ENCODE results near the gene ALX4.
A peak's percentile ranks its signal among the peaks of the same experiment; 100 is the strongest.

Gene ALX4

GRCh38 chr11:44309478-44310205 lies at the start of gene ALX4:
ALX4 (minus strand) TSS chr11:44310139; CDS start chr11:44310062, 77 bp downstream.
- Histone ChIP-seq H3K27me3 (ENCODE audit: low read depth) (peaks cover 66% of the 10 kb centered on the region), H3K36me3 (replicated peaks) (no peaks in the 10 kb centered on the region), H3K4me3 (peak within 1 kb of the TSS; percentile 40), H3K4me1 (no peaks in the 10 kb centered on the region; the same call in 1 of the 2 replicates), H3K9me3 (no peaks in the 10 kb centered on the region)
- peak; percentile 60 to 74 for DNase-seq (ENCODE audit: low spot score in 2 of 2)
- in situ Hi-C loops (cut with MboI; ENCODE audit: low sequenced_read_pairs) = no loop called here

GRCh38 chr11:44359162-44359561 lies 49.2 kb upstream of the ALX4 start:
- Histone ChIP-seq H3K27me3 (ENCODE audit: low read depth) (peaks cover 10% of the 10 kb centered on the region), H3K4me1 (no peaks in the 10 kb centered on the region), H3K4me3 (no peak overlapping the region), H3K9me3 (no peaks in the 10 kb centered on the region), H3K36me3 (replicated peaks) (no peaks in the 10 kb centered on the region)
- in situ Hi-C loops (cut with MboI; ENCODE audit: low sequenced_read_pairs) = no loop called here
- DNase-seq (ENCODE audit: low spot score in 2 of 2) = no peak

- in situ Hi-C loops (cut with MboI; ENCODE audit: low sequenced_read_pairs) = no loop called here
- no peak for DNase-seq (ENCODE audit: low spot score in 2 of 2)
- Histone ChIP-seq H3K27me3 (ENCODE audit: low read depth) (peaks cover 10% of the 10 kb centered on the region), H3K9me3 (no peaks in the 10 kb centered on the region), H3K4me3 (no peak overlapping the region), H3K4me1 (no peaks in the 10 kb centered on the region), H3K36me3 (replicated peaks) (no peaks in the 10 kb centered on the region)
Measured at GRCh38 chr11:44358713-44359112, 48.8 kb upstream of the ALX4 start.

GRCh38 chr11:44357711-44358110 lies 47.8 kb upstream of the ALX4 start:
- Histone ChIP-seq H3K4me3 (no peak overlapping the region), H3K4me1 (no peaks in the 10 kb centered on the region), H3K36me3 (replicated peaks) (no peaks in the 10 kb centered on the region), H3K27me3 (ENCODE audit: low read depth) (peaks cover 10% of the 10 kb centered on the region), H3K9me3 (no peaks in the 10 kb centered on the region)
- no peak for DNase-seq (ENCODE audit: low spot score in 2 of 2)
- in situ Hi-C loops (cut with MboI; ENCODE audit: low sequenced_read_pairs) = no loop called here

DNA sequence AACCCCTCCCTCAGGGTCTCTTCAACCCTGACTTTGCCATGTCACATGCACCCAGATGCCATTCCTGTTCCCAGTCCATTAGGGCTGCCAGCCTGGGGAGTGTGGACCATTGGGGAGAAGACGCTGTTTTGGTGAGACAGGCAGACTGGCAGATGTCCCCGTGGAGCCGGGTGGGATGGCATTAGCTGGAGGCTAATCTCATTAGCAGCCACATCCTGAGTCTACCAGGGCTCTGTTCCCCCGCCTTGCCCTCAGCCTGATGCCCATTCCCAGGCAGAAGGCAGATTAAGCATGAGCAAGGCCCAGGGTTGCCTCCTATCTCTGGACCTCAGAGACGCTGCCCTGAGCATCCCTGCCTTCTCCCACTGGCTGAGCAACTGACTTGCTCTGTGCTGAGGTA lies 46.4 kb upstream of the ALX4 start:
- no peaks in the 10 kb centered on the region for H3K36me3 ChIP-seq (replicated peaks)
- no peak for DNase-seq (ENCODE audit: low spot score in 2 of 2)
- H3K4me3 ChIP-seq = no peak overlapping the region
- no peaks in the 10 kb centered on the region for H3K9me3 ChIP-seq
- in situ Hi-C loops (cut with MboI; ENCODE audit: low sequenced_read_pairs) = no loop called here
- peaks cover 10% of the 10 kb centered on the region for H3K27me3 ChIP-seq (ENCODE audit: low read depth)
- no peaks in the 10 kb centered on the region for H3K4me1 ChIP-seq

- in situ Hi-C loops (cut with MboI; ENCODE audit: low sequenced_read_pairs) = no loop called here
- Histone ChIP-seq H3K4me1 (no peaks in the 10 kb centered on the region), H3K27me3 (ENCODE audit: low read depth) (no peaks in the 10 kb centered on the region), H3K36me3 (replicated peaks) (no peaks in the 10 kb centered on the region), H3K4me3 (no peak overlapping the region), H3K9me3 (no peaks in the 10 kb centered on the region)
- DNase-seq (ENCODE audit: low spot score in 2 of 2) = no peak
Measured at GRCh38 chr11:44351898-44352498, 42.1 kb upstream of the ALX4 start.

DNA sequence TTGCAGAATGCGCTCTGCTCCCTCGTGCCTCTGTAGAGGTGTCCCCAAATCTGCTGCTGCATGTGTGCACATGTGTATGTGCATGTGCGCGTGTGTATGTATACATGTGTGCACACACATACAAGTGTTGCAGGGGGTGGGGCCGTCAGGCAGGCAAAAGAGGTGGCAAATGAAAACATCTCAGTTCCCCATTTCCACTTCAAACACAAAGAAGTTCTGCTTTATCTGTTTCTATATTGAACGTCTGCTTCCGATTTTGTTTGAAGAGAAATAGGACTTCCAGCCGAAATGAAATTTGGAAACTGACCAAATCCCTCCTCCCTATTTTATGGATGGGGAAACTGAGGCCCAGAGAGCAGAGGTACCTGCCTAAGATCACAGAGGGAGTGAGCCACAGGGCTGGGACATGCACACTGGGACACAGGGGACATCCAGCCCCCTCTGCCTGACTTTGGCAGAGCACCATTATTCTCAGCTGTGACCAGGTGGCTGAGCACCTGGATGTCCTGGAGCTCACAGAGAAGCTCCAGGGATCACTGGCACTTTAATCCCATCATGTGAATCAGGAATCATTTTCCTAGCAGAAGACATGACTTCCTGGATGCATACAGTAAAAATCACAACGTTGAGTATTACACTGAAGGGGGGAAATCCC lies 41.2 kb upstream of the ALX4 start:
- Histone ChIP-seq H3K4me1 (no peaks in the 10 kb centered on the region), H3K9me3 (no peaks in the 10 kb centered on the region), H3K27me3 (ENCODE audit: low read depth) (no peaks in the 10 kb centered on the region), H3K4me3 (no peak overlapping the region), H3K36me3 (replicated peaks) (no peaks in the 10 kb centered on the region)
- DNase-seq (ENCODE audit: low spot score in 2 of 2) = no peak
- in situ Hi-C loops (cut with MboI; ENCODE audit: low sequenced_read_pairs) = no loop called here

GRCh38 chr11:44349328-44349727 lies 39.4 kb upstream of the ALX4 start:
- Histone ChIP-seq H3K4me1 (no peaks in the 10 kb centered on the region), H3K36me3 (replicated peaks) (no peaks in the 10 kb centered on the region), H3K4me3 (no peak overlapping the region), H3K27me3 (ENCODE audit: low read depth) (no peaks in the 10 kb centered on the region), H3K9me3 (no peaks in the 10 kb centered on the region)
- in situ Hi-C loops (cut with MboI; ENCODE audit: low sequenced_read_pairs) = no loop called here
- DNase-seq (ENCODE audit: low spot score in 2 of 2) = no peak

- Histone ChIP-seq H3K9me3 (no peaks in the 10 kb centered on the region), H3K4me3 (no peak overlapping the region), H3K27me3 (ENCODE audit: low read depth) (no peaks in the 10 kb centered on the region), H3K4me1 (no peaks in the 10 kb centered on the region), H3K36me3 (replicated peaks) (no peaks in the 10 kb centered on the region)
- in situ Hi-C loops (cut with MboI; ENCODE audit: low sequenced_read_pairs) = no loop called here
- no peak for DNase-seq (ENCODE audit: low spot score in 2 of 2)
Measured at GRCh38 chr11:44348721-44349120, 38.8 kb upstream of the ALX4 start.

DNA sequence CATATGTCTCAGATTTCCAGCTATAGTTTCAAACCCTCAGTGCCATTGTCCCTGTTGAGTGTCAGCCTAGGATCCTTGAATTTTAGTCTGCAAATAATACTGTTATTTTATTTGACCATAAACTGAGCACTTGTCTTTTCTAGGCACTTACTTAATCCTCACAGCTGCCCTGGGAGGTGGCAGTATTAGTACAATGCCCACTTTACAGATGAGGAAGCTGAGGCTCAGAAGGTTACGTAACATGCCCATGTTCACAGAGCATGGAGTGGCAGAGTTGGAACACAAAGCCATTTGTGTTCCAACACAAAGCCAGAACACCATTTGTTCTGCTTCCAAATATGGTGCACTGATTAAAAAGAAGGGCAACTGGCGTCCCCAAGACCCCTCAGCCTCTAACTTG lies 38.2 kb upstream of the ALX4 start:
- H3K27me3 ChIP-seq (ENCODE audit: low read depth) = no peaks in the 10 kb centered on the region
- in situ Hi-C loops (cut with MboI; ENCODE audit: low sequenced_read_pairs) = no loop called here
- H3K9me3 ChIP-seq = no peaks in the 10 kb centered on the region
- no peaks in the 10 kb centered on the region for H3K4me1 ChIP-seq
- no peak for DNase-seq (ENCODE audit: low spot score in 2 of 2)
- H3K36me3 ChIP-seq (replicated peaks) = no peaks in the 10 kb centered on the region
- H3K4me3 ChIP-seq = no peak overlapping the region

- no peak for DNase-seq (ENCODE audit: low spot score in 2 of 2)
- Histone ChIP-seq H3K9me3 (no peaks in the 10 kb centered on the region), H3K4me3 (no peak overlapping the region), H3K36me3 (replicated peaks) (no peaks in the 10 kb centered on the region), H3K4me1 (no peaks in the 10 kb centered on the region), H3K27me3 (ENCODE audit: low read depth) (no peaks in the 10 kb centered on the region)
- in situ Hi-C loops (cut with MboI; ENCODE audit: low sequenced_read_pairs) = no loop called here
Measured at GRCh38 chr11:44347538-44347937, 37.6 kb upstream of the ALX4 start.

- no peak overlapping the region for H3K4me3 ChIP-seq
- no peak for DNase-seq (ENCODE audit: low spot score in 2 of 2)
- in situ Hi-C loops (cut with MboI; ENCODE audit: low sequenced_read_pairs) = no loop called here
- no peaks in the 10 kb centered on the region for H3K9me3 ChIP-seq
- H3K36me3 ChIP-seq (replicated peaks) = no peaks in the 10 kb centered on the region
- H3K27me3 ChIP-seq (ENCODE audit: low read depth) = no peaks in the 10 kb centered on the region
- no peaks in the 10 kb centered on the region for H3K4me1 ChIP-seq
Measured at GRCh38 chr11:44346983-44347382, 37.0 kb upstream of the ALX4 start.

DNA sequence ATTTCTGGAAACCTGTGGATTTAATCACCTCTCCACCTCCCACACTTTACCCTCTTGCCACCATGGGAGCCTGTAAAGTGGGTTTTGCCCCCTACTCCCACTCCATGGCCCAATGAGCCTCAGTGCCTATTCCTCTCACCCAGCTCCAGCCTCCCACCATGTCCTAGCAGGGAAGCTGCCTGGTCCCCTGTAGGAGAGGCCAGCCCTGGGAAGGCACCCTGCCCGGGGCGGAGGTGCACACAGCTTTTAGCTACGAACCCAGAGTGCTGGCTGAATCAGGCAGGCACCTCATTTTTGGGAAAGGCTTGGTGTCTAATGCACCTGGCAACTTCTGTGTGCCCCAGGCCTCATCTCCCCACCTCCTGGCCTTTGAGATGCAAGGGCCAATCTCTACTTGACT lies 35.8 kb upstream of the ALX4 start:
- no peak overlapping the region for H3K4me3 ChIP-seq
- no peaks in the 10 kb centered on the region for H3K9me3 ChIP-seq
- no peaks in the 10 kb centered on the region for H3K4me1 ChIP-seq
- H3K27me3 ChIP-seq (ENCODE audit: low read depth) = no peaks in the 10 kb centered on the region
- no peak for DNase-seq (ENCODE audit: low spot score in 2 of 2)
- in situ Hi-C loops (cut with MboI; ENCODE audit: low sequenced_read_pairs) = no loop called here
- no peaks in the 10 kb centered on the region for H3K36me3 ChIP-seq (replicated peaks)

GRCh38 chr11:44344921-44345320 lies 35.0 kb upstream of the ALX4 start:
- H3K4me3 ChIP-seq = no peak overlapping the region
- no peaks in the 10 kb centered on the region for H3K9me3 ChIP-seq
- in situ Hi-C loops (cut with MboI; ENCODE audit: low sequenced_read_pairs) = no loop called here
- H3K36me3 ChIP-seq (replicated peaks) = no peaks in the 10 kb centered on the region
- no peak for DNase-seq (ENCODE audit: low spot score in 2 of 2)
- H3K4me1 ChIP-seq = no peaks in the 10 kb centered on the region
- no peaks in the 10 kb centered on the region for H3K27me3 ChIP-seq (ENCODE audit: low read depth)
